HL-60 (cell line): Measurements from ENCODE around the gene CAMK2G.

ENCODE experiments used
- DNase-seq, 2 experiments: peaks; one replicate each; pipeline ENCODE4 v3.0.0-alpha.2; 2010 to 2020; ENCODE audit warnings: low read depth in 1 of 2, low spot score in 1 of 2
- H3K27ac ChIP-seq: fragments of 250-450 bp; sonication (Bioruptor Pico); replicated peaks from 2 replicates; pipeline ENCODE4 v1.5.1; 2020; ENCODE audit warnings: mild to moderate bottlenecking, moderate library complexity
- H3K27me3 ChIP-seq: fragments of 250-450 bp; sonication (Bioruptor Pico); 2 replicates; pipeline ENCODE4 v1.5.1; 2021; ENCODE audit warnings: mild to moderate bottlenecking, moderate library complexity; ENCODE audit not compliant: insufficient read depth, poor library complexity, severe bottlenecking
- H3K4me3 ChIP-seq: replicated peaks from 2 replicates; pipeline ENCODE4 v1.5.1; 2011; ENCODE audit warnings: mild to moderate bottlenecking, control low read depth, low read length; ENCODE audit not compliant: insufficient read depth
- CTCF ChIP-seq: IDR thresholded peaks from one replicate; pipeline ENCODE4 v1.5.1; 2011; ENCODE audit warnings: low read length, control low read depth, inconsistent platforms; ENCODE audit not compliant: insufficient read depth
- GABPA ChIP-seq: IDR thresholded peaks from 2 replicates; pipeline ENCODE4 v1.6.1; 2012; ENCODE audit warnings: low read depth
- POLR2AphosphoS5 ChIP-seq: IDR thresholded peaks from 2 replicates; pipeline ENCODE4 v1.6.1; 2012; ENCODE audit warnings: low read depth
- REST ChIP-seq: IDR thresholded peaks from 2 replicates; pipeline ENCODE4 v1.6.1; 2012; ENCODE audit warnings: low read depth; ENCODE audit not compliant: insufficient replicate concordance
- SPI1 ChIP-seq: IDR thresholded peaks from 2 replicates; pipeline ENCODE4 v1.6.1; 2012; ENCODE audit warnings: low read depth, mild to moderate bottlenecking, borderline replicate concordance

CAMK2G gene

GRCh38 chr10:73801253-73801590 is 73.1 kb downstream of the CAMK2G start:
- TF ChIP-seq SPI1 = no peak
- TF ChIP-seq POLR2AphosphoS5 = no peak
- TF ChIP-seq REST = no peak
- no peak for TF ChIP-seq CTCF
- no peak for DNase-seq
- no peak overlapping the region for H3K4me3 ChIP-seq

GRCh38 chr10:73800560-73801252 is 73.6 kb downstream of the CAMK2G start:
- DNase-seq = no peak
- no peaks in the 10 kb centered on the region for H3K27me3 ChIP-seq
- H3K27ac ChIP-seq = no peak overlapping the region
- no peak for TF ChIP-seq SPI1
- no peak; the same call in 1 of the 2 replicates for TF ChIP-seq POLR2AphosphoS5
- TF ChIP-seq GABPA = no peak
- no peak for TF ChIP-seq CTCF
- no peak for TF ChIP-seq REST
- H3K4me3 ChIP-seq = no peak overlapping the region

More at GRCh38 chr10:73801253-73801590, 73.1 kb downstream of the CAMK2G start:
- Histone ChIP-seq H3K27me3 (no peaks in the 10 kb centered on the region), H3K27ac (no peak overlapping the region)

GRCh38 chr10:73799899-73800559 is 74.3 kb downstream of the CAMK2G start:
- H3K27ac ChIP-seq = no peak overlapping the region
- H3K4me3 ChIP-seq = no peak overlapping the region
- no peak for DNase-seq
- TF ChIP-seq POLR2AphosphoS5 = no peak; the same call in 1 of the 2 replicates
- no peak for TF ChIP-seq SPI1
- TF ChIP-seq GABPA = no peak
- no peak for TF ChIP-seq CTCF
- TF ChIP-seq REST = no peak
- H3K27me3 ChIP-seq = no peaks in the 10 kb centered on the region
